ENCODE results near the gene APCDD1.

- TF ChIP-seq CTCF (IDR thresholded peaks at IDR 0.05) (no peak), POLR2AphosphoS5 (IDR thresholded peaks at IDR 0.05) (no peak), POLR2A (IDR thresholded peaks at IDR 0.05) (no peak)
Measured at GRCh38 chr18:10409041-10409440, 45.4 kb upstream of the APCDD1 start.

Measured in gastroesophageal sphincter (tissue), 3 donors.